ENCODE measurements around the gene SMAD3. TPM values are rescaled to one million over a fixed set of nuclear protein-coding genes. Genes with fewer than 3 reads are reported as not detected.

The SMAD3 gene
- total and polyA plus RNA-seq, 10 of the 15 experiments (the other 5 are each of a cell fraction or from before 2014, with no cell fraction given): 5.6 to 43.2 (median 16.0) TPM

DNA sequence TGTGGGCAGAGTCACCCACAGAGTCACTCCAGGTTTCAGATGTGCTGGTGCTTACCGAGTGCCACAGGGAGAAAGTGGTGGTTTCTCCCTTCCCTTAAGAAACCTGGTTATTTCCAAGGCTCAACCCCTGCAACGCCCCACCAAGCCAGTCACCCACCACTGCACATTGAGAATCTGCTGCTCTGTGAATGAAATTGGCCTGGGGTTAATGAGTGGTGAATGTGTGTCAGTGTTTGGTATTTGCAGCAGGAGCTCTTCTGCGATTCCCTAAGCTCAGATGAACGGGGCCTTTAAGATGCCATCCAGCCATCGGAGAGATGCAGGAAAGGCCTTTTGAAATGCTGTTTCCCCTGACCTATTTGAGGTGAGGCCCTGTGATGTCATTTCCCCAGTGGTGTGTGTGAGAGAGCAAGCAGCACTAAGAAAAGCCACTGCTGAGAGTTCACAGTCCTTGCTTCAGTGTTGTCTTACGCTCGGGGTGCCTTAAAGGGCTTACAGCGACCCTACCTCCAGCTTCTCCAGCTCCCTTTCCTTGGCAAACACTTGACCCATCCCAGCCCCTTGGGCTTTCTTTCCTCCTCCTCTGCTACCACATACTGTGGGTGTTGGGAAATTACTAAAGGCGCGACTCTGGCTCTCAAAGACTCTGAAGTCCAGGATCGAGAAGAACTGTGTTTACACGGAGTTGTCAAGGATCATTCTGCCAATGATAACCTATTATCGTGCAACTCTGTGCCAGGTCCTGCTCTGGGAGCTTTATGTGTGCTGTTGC lies 68.9 kb downstream of the SMAD3 start (continued):
- TF ChIP-seq, protein P1, sequence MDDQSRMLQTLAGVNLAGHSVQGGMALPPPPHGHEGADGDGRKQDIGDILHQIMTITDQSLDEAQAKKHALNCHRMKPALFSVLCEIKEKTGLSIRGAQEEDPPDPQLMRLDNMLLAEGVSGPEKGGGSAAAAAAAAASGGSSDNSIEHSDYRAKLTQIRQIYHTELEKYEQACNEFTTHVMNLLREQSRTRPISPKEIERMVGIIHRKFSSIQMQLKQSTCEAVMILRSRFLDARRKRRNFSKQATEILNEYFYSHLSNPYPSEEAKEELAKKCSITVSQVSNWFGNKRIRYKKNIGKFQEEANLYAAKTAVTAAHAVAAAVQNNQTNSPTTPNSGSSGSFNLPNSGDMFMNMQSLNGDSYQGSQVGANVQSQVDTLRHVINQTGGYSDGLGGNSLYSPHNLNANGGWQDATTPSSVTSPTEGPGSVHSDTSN (IDR thresholded peaks at IDR 0.05; ENCODE audit: insufficient replicate concordance, low read depth, low read length): no peak
- TF ChIP-seq SPI1 (IDR thresholded peaks at IDR 0.05; ENCODE audit: borderline replicate concordance, insufficient read depth, low read depth, low read length) (no peak), TCF7 (IDR thresholded peaks at IDR 0.05; ENCODE audit: borderline replicate concordance) (no peak), ZZZ3 (IDR thresholded peaks at IDR 0.05; ENCODE audit: control insufficient read depth, insufficient read length, low read depth) (no peak), HDGF (IDR thresholded peaks at IDR 0.05) (0 out of 2 replicates have a peak, but pooled peaks have one; percentile 35), SIX5 (IDR thresholded peaks at IDR 0.05; ENCODE audit: low read depth, low read length, severe bottlenecking) (no peak), CREB1 (IDR thresholded peaks at IDR 0.05; ENCODE audit: low read depth) (peak; percentile 82), POLR2AphosphoS5 (IDR thresholded peaks at IDR 0.05; ENCODE audit: low read length) (peak; percentile 84), ZBTB33 (IDR thresholded peaks at IDR 0.05) (no peak), USF2 (IDR thresholded peaks at IDR 0.05; ENCODE audit: borderline replicate concordance, low read depth, low read length) (no peak), GATAD2B (conservative IDR thresholded peaks at IDR 0.05; ENCODE audit: low read depth) (peak; percentile 74), YY1 (IDR thresholded peaks at IDR 0.05; ENCODE audit: low read depth, low read length) (no peak), SMAD1 (IDR thresholded peaks at IDR 0.05; ENCODE audit: low read depth, partially characterized antibody) (peak; percentile 29), STAT1 (conservative IDR thresholded peaks at IDR 0.05) (no peak), MYB (IDR thresholded peaks at IDR 0.05; ENCODE audit: borderline replicate concordance, low read depth, low read length) (no peak), ASH2L (IDR thresholded peaks at IDR 0.05; ENCODE audit: borderline replicate concordance, low read depth) (peak; percentile 34; the same call in 1 of the 2 replicates), EED (IDR thresholded peaks at IDR 0.05; ENCODE audit: low read depth) (peak; percentile 99), HDAC6 (IDR thresholded peaks at IDR 0.05; ENCODE audit: unreplicated experiment) (no peak), ATF2 (IDR thresholded peaks at IDR 0.05; ENCODE audit: low read length) (peak; percentile 66; the same call in 1 of the 2 replicates), YBX1 (IDR thresholded peaks at IDR 0.05) (no peak), SREBF2 (IDR thresholded peaks at IDR 0.05; ENCODE audit: low read length) (no peak)
- TF ChIP-seq, protein P2, sequence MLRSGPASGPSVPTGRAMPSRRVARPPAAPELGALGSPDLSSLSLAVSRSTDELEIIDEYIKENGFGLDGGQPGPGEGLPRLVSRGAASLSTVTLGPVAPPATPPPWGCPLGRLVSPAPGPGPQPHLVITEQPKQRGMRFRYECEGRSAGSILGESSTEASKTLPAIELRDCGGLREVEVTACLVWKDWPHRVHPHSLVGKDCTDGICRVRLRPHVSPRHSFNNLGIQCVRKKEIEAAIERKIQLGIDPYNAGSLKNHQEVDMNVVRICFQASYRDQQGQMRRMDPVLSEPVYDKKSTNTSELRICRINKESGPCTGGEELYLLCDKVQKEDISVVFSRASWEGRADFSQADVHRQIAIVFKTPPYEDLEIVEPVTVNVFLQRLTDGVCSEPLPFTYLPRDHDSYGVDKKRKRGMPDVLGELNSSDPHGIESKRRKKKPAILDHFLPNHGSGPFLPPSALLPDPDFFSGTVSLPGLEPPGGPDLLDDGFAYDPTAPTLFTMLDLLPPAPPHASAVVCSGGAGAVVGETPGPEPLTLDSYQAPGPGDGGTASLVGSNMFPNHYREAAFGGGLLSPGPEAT (IDR thresholded peaks at IDR 0.05; ENCODE audit: low read depth): peak; percentile 91
